Activated T-helper 2 cell treated with anti-CD3 and anti-CD28 coated beads, Interferon-gamma antibody, Interleukin-2, Interleukin-4, amounts not matched to agents 10 μg/mL and 5 μg/mL and 100 μg/mL, durations not matched to agents 14 hours and 24 hours and 36 hours (primary cell): Measurements from ENCODE around the gene GRAPL. TPM values are rescaled to one million over a fixed set of nuclear protein-coding genes. Genes with fewer than 3 reads are reported as not detected.
"Not testable (repeated sequence)": the region's sequence is repeated elsewhere in the genome, so short reads cannot be mapped to it uniquely, and the experiment has no call there.

ENCODE experiments used
- DNase-seq: peaks from one replicate; pipeline ENCODE4 v3.0.0; 2021; ENCODE audit warnings: low spot score
- H3K27ac Mint-ChIP-seq: one replicate; pipeline ENCODE4 v1.8.0; 2021; ENCODE audit warnings: mixed read lengths
- H3K27me3 Mint-ChIP-seq: one replicate; pipeline ENCODE4 v1.8.0; 2021; ENCODE audit warnings: low read depth, mixed read lengths
- H3K36me3 Mint-ChIP-seq: one replicate; pipeline ENCODE4 v1.8.0; 2021; ENCODE audit warnings: low read depth, mixed read lengths
- H3K4me1 Mint-ChIP-seq: one replicate; pipeline ENCODE4 v1.8.0; 2021; ENCODE audit warnings: low read depth, mixed read lengths
- H3K4me3 Mint-ChIP-seq: one replicate; pipeline ENCODE4 v1.8.0; 2021; ENCODE audit warnings: low read depth, mild to moderate bottlenecking, moderate library complexity, mixed read lengths
- H3K9me3 Mint-ChIP-seq: one replicate; pipeline ENCODE4 v1.8.0; 2021; ENCODE audit warnings: mixed read lengths
- intact Hi-C: fragments of 100-400 bp; cut with micrococcal nuclease; formaldehyde crosslinking; loops from one replicate; pipeline ENCODE4 v1.15.1; 2023
- total RNA-seq: library from RNA; stranded (reverse); gene quantifications from 2 replicates; pipeline ENCODE4 v1.2.3, GENCODE V29; 2022

Gene GRAPL
- total RNA-seq, 1 donor from 2014 or later = 5.3 TPM

- H3K4me1 Mint-ChIP-seq, H3K27me3 Mint-ChIP-seq, H3K36me3 Mint-ChIP-seq, DNase-seq, H3K9me3 Mint-ChIP-seq, H3K27ac Mint-ChIP-seq, H3K4me3 Mint-ChIP-seq, intact Hi-C loops: not testable (repeated sequence)
These were observed 17.0 kb downstream of the GRAPL start for GRCh38 chr17:19144373-19144772.

- H3K4me1 Mint-ChIP-seq, intact Hi-C loops, H3K36me3 Mint-ChIP-seq, DNase-seq, H3K27ac Mint-ChIP-seq, H3K9me3 Mint-ChIP-seq, H3K27me3 Mint-ChIP-seq, H3K4me3 Mint-ChIP-seq: not testable (repeated sequence)
These were observed 18.1 kb downstream of the GRAPL start for GRCh38 chr17:19145471-19145870.

- H3K27me3 Mint-ChIP-seq, H3K4me3 Mint-ChIP-seq, H3K27ac Mint-ChIP-seq, H3K36me3 Mint-ChIP-seq, DNase-seq, H3K4me1 Mint-ChIP-seq, intact Hi-C loops, H3K9me3 Mint-ChIP-seq: not testable (repeated sequence)
These were observed 23.6 kb downstream of the GRAPL start for GRCh38 chr17:19150678-19151615.

- H3K9me3 Mint-ChIP-seq, H3K27me3 Mint-ChIP-seq, H3K4me1 Mint-ChIP-seq: not testable (repeated sequence)
These were observed 30.2 kb downstream of the GRAPL start for GRCh38 chr17:19157628-19158027.

GRCh38 chr17:19158478-19158877 lies 31.1 kb downstream of the GRAPL start:
- H3K36me3 Mint-ChIP-seq, H3K4me1 Mint-ChIP-seq, H3K27me3 Mint-ChIP-seq, DNase-seq, H3K27ac Mint-ChIP-seq, H3K9me3 Mint-ChIP-seq, intact Hi-C loops, H3K4me3 Mint-ChIP-seq: not testable (repeated sequence)

More at GRCh38 chr17:19157628-19158027, 30.2 kb downstream of the GRAPL start:
- H3K27ac Mint-ChIP-seq, H3K4me3 Mint-ChIP-seq, DNase-seq, H3K36me3 Mint-ChIP-seq, intact Hi-C loops: not testable (repeated sequence)

- H3K27me3 Mint-ChIP-seq, H3K9me3 Mint-ChIP-seq, H3K36me3 Mint-ChIP-seq, intact Hi-C loops, H3K4me3 Mint-ChIP-seq, DNase-seq, H3K27ac Mint-ChIP-seq, H3K4me1 Mint-ChIP-seq: not testable (repeated sequence)
These were observed 31.5 kb downstream of the GRAPL start for GRCh38 chr17:19158938-19159337.

GRCh38 chr17:19161308-19162107 lies 34.1 kb downstream of the GRAPL start:
- H3K4me3 Mint-ChIP-seq, intact Hi-C loops: not testable (repeated sequence)

GRCh38 chr17:19162384-19163216 lies 35.2 kb downstream of the GRAPL start:
- H3K36me3 Mint-ChIP-seq, H3K9me3 Mint-ChIP-seq, DNase-seq, H3K4me3 Mint-ChIP-seq, H3K27me3 Mint-ChIP-seq, H3K4me1 Mint-ChIP-seq, H3K27ac Mint-ChIP-seq, intact Hi-C loops: not testable (repeated sequence)

More at GRCh38 chr17:19161308-19162107, 34.1 kb downstream of the GRAPL start:
- not testable (repeated sequence) for H3K36me3 Mint-ChIP-seq, DNase-seq, H3K9me3 Mint-ChIP-seq, H3K4me1 Mint-ChIP-seq, H3K27ac Mint-ChIP-seq, H3K27me3 Mint-ChIP-seq

GRCh38 chr17:19174422-19174821 lies 47.0 kb downstream of the GRAPL start:
- H3K9me3 Mint-ChIP-seq, H3K36me3 Mint-ChIP-seq, intact Hi-C loops, H3K27me3 Mint-ChIP-seq, H3K4me3 Mint-ChIP-seq, H3K27ac Mint-ChIP-seq, H3K4me1 Mint-ChIP-seq, DNase-seq: not testable (repeated sequence)

- H3K27me3 Mint-ChIP-seq, DNase-seq, intact Hi-C loops, H3K27ac Mint-ChIP-seq, H3K4me3 Mint-ChIP-seq, H3K4me1 Mint-ChIP-seq, H3K9me3 Mint-ChIP-seq, H3K36me3 Mint-ChIP-seq: not testable (repeated sequence)
These were observed 48.0 kb downstream of the GRAPL start for GRCh38 chr17:19175410-19175809.

- H3K4me1 Mint-ChIP-seq, H3K27ac Mint-ChIP-seq, intact Hi-C loops, H3K36me3 Mint-ChIP-seq, H3K27me3 Mint-ChIP-seq, DNase-seq, H3K4me3 Mint-ChIP-seq, H3K9me3 Mint-ChIP-seq: not testable (repeated sequence)
These were observed 53.9 kb downstream of the GRAPL start for GRCh38 chr17:19181040-19181875.
